Measurements from ENCODE around the gene EMILIN3. TPM values are rescaled to one million over a fixed set of nuclear protein-coding genes. Genes with fewer than 3 reads are reported as not detected.
"Not testable (repeated sequence)": the region's sequence is repeated elsewhere in the genome, so short reads cannot be mapped to it uniquely, and the experiment has no call there.

The EMILIN3 gene
- total and polyA plus RNA-seq, 10 donors: 0.03 to 0.32 (median 0.07) TPM; not detected in 7

GRCh38 chr20:41314386-41314785 is 52.2 kb downstream of the EMILIN3 start:
- TF ChIP-seq CTCF (IDR thresholded peaks at IDR 0.05 in 8 of 11, conservative IDR thresholded peaks at IDR 0.05 in 3 of 11) (no peak), POLR2AphosphoS5 (IDR thresholded peaks at IDR 0.05) (no peak), POLR2A (IDR thresholded peaks at IDR 0.05) (no peak)
- no peaks in the 10 kb centered on the region for H3K27me3 ChIP-seq (replicated peaks in 1 of 7)
- intact Hi-C loops (cut with DNase I; ENCODE audit: low total_unique reads): no loop called here
- no peaks in the 10 kb centered on the region for H3K9me3 ChIP-seq
- peaks cover 0 to 8% (median 0%) of the 10 kb centered on the region in 6 donors for H3K36me3 ChIP-seq
- H3K4me1 ChIP-seq: peaks cover 10 to 28% (median 17%) of the 10 kb centered on the region in 6 donors
- H3K27ac ChIP-seq: no peak overlapping the region
- 83 to 93% (median 92%) methylated on average over 2 of the region's 2 CpGs for WGBS, 5 donors
- H3K4me3 ChIP-seq: no peak overlapping the region
- DNase-seq: no peak

- 88 to 95% (median 93%) methylated on average over 6 of the region's 6 CpGs for WGBS, 5 donors
- H3K9me3 ChIP-seq; intact Hi-C loops (cut with DNase I; ENCODE audit: low total_unique reads); H3K4me3 ChIP-seq; H3K27me3 ChIP-seq (replicated peaks in 1 of 7); H3K36me3 ChIP-seq; H3K27ac ChIP-seq; DNase-seq: not testable (repeated sequence)
- H3K4me1 ChIP-seq: peaks cover 10 to 41% (median 12%) of the 10 kb centered on the region in 6 donors
Observed at GRCh38 chr20:41312009-41312408, 54.6 kb downstream of the EMILIN3 start.

Other genes starting within 250 kb of the EMILIN3 start
- gene PLCG1, start 229.3 kb downstream of the EMILIN3 start, total RNA-seq: 100 to 1,000 TPM in 6 of 7 donors, 10 to 100 TPM in 1; 96.7 to 144 (median 134) TPM
- 10 to 100 TPM; 28.0 to 51.3 (median 29.3) TPM for gene PLCG1, start 229.3 kb downstream of the EMILIN3 start, polyA plus RNA-seq
- 10 to 100 TPM in 6 of 7 donors, 1 to 10 TPM in 1; 7.5 to 26.7 (median 19.5) TPM for gene ZHX3, start 49.1 kb downstream of the EMILIN3 start, total RNA-seq
- 1 to 10 TPM; 1.6 to 3.2 (median 2.6) TPM for gene ZHX3, start 49.1 kb downstream of the EMILIN3 start, polyA plus RNA-seq
- 1 to 10 TPM; 2.5 to 9.6 (median 4.4) TPM for gene LPIN3, start 26.0 kb downstream of the EMILIN3 start, total RNA-seq
- 1 to 10 TPM; 2.7 to 8.9 (median 4.1) TPM for gene LPIN3, start 26.0 kb downstream of the EMILIN3 start, polyA plus RNA-seq